Measurements from ENCODE around the gene INPP5F.

GRCh38 chr10:119735451-119735850 lies 9.6 kb downstream of the INPP5F start:
- TF ChIP-seq CTCF (IDR thresholded peaks at IDR 0.05; ENCODE audit: low read length) (no peak), EZH2 (IDR thresholded peaks at IDR 0.05; ENCODE audit: borderline replicate concordance, low read length) (no peak)
